K562 (cell line): ENCODE data around the gene CNOT11. TPM values are rescaled to one million over a fixed set of nuclear protein-coding genes. Genes with fewer than 3 reads are reported as not detected.
"Not testable (repeated sequence)": the region's sequence is repeated elsewhere in the genome, so short reads cannot be mapped to it uniquely, and the experiment has no call there.

Source experiments
- ATAC-seq: fragments of 200-7000 bp; cut with Tn5 transposase; 3 replicates; pipeline ENCODE4 v1.9.1; 2020; ENCODE audit warnings: moderate library complexity
- BruUV-seq: library from RNA; stranded (reverse); fragments of 400-500 nt; replicated peaks from 2 replicates; lab custom pipeline; 2021; lab: Mats Ljungman, UMichigan
- CTCF ChIA-PET: fragments of 300-600 bp; formaldehyde crosslinking; extraction: SDS; loops from one replicate; lab custom pipeline; 2021; ENCODE audit warnings: low intra/inter-chr PET ratio; lab: Yijun Ruan, JAX
- POLR2A ChIA-PET: fragments of 300-600, 350-650 bp; sonication (Branson Sonifier 250); formaldehyde crosslinking; extraction: SDS; loops from one replicate; lab custom pipeline; 2021; ENCODE audit warnings: antibody characterized with exemption, inconsistent platforms; lab: Yijun Ruan, JAX
- DNase-seq, 4 experiments: peaks; one replicate each; pipeline versions ENCODE4 v3.0.0 to v3.0.0-alpha.2; 2011 to 2018; ENCODE audit warnings: low spot score in 3 of 4, mixed read lengths in 3 of 4; ENCODE audit errors: extremely low read depth in 1 of 4
- FAIRE-seq: peaks from 2 replicates; lab custom pipeline; 2011; peaks lifted over from hg19 to GRCh38; lab: Jason Lieb, UNC
- H2AFZ ChIP-seq: 2 replicates; pipeline ENCODE4 v1.6.0; 2011; ENCODE audit warnings: low read depth, low read length, control low read depth, inconsistent platforms
- H3K27ac ChIP-seq: fragments of 200-600 bp; 3 replicates; pipeline ENCODE4 v1.8.0; 2011; ENCODE audit warnings: low read depth, mild to moderate bottlenecking, control low read depth, inconsistent platforms, low read length, moderate library complexity, mixed read lengths; ENCODE audit errors: extremely low read depth
- H3K27me3 ChIP-seq, 2 experiments: fragments of 300-600 bp in 1 of 2; 2 replicates in 1 of 2; 3 replicates in 1 of 2; pipeline versions ENCODE4 v1.6.0 to v1.8.0; 2011; ENCODE audit warnings: inconsistent platforms in 2 of 2, low read length in 2 of 2, mild to moderate bottlenecking in 1 of 2, mixed read lengths in 1 of 2, moderate library complexity in 1 of 2; ENCODE audit not compliant: control insufficient read depth in 2 of 2, insufficient read depth in 2 of 2
- H3K36me3 ChIP-seq: fragments of 300-600 bp; 3 replicates; pipeline ENCODE4 v1.8.0; 2011; ENCODE audit warnings: mild to moderate bottlenecking, low read length, inconsistent platforms; ENCODE audit not compliant: control insufficient read depth, insufficient read depth
- H3K4me1 ChIP-seq, 2 experiments: fragments of 200-600 bp in 1 of 2; replicated peaks in 1 of 2; 2 replicates in 1 of 2; 3 replicates in 1 of 2; pipeline versions ENCODE4 v1.5.1 to v1.8.0; 2011; ENCODE audit warnings: inconsistent platforms in 2 of 2, low read length in 2 of 2, mild to moderate bottlenecking in 1 of 2, mixed read lengths in 1 of 2, moderate library complexity in 1 of 2; ENCODE audit not compliant: control insufficient read depth in 2 of 2, insufficient read depth in 2 of 2
- H3K4me2 ChIP-seq: 2 replicates; pipeline ENCODE4 v1.6.1; 2011; ENCODE audit warnings: low read length, control low read depth, inconsistent platforms, mixed read lengths; ENCODE audit not compliant: insufficient read depth
- H3K4me3 ChIP-seq: fragments of 200-600 bp; sonication (generic), shearing (Covaris generic); 2 replicates; pipeline ENCODE4 v1.5.1; 2016; ENCODE audit warnings: control low read depth, inconsistent platforms
- H3K79me2 ChIP-seq: fragments of 200-600 bp; 3 replicates; pipeline ENCODE4 v1.8.0; 2011; ENCODE audit warnings: low read length, inconsistent platforms; ENCODE audit not compliant: control insufficient read depth, insufficient read depth
- H3K9ac ChIP-seq, 2 experiments: 2 replicates each; pipeline versions ENCODE4 v1.6.0 to v1.6.1; 2011; ENCODE audit warnings: low read depth in 2 of 2, low read length in 2 of 2, control low read depth in 1 of 2, inconsistent platforms in 1 of 2, mild to moderate bottlenecking in 1 of 2, mixed read lengths in 1 of 2; ENCODE audit not compliant: insufficient read depth in 1 of 2
- H3K9me1 ChIP-seq: one replicate; pipeline ENCODE4 v1.6.0; 2011; ENCODE audit warnings: inconsistent platforms, mild to moderate bottlenecking, low read length, moderate library complexity; ENCODE audit not compliant: control insufficient read depth, insufficient read depth
- H3K9me3 ChIP-seq: replicated peaks from 2 replicates; pipeline ENCODE4 v1.5.1; 2011; ENCODE audit warnings: low read depth, low read length, inconsistent platforms; ENCODE audit not compliant: control insufficient read depth, insufficient read depth
- H4K20me1 ChIP-seq: replicated peaks from 2 replicates; pipeline ENCODE4 v1.6.1; 2011; ENCODE audit warnings: low read length, inconsistent platforms, mixed read lengths; ENCODE audit not compliant: control insufficient read depth, insufficient read depth
- ARID1B ChIP-seq: fragments of 450-650 bp; IDR thresholded peaks from 2 replicates; pipeline ENCODE4 v1.6.1; 2016; ENCODE audit warnings: antibody characterized with exemption, mild to moderate bottlenecking, inconsistent platforms
- CBFA2T2 ChIP-seq: fragments of 450-650 bp; conservative IDR thresholded peaks from 2 replicates; pipeline ENCODE4 v1.6.1; 2017; ENCODE audit warnings: mild to moderate bottlenecking
- CBFA2T3 ChIP-seq: fragments of 450-650 bp; IDR thresholded peaks from 2 replicates; pipeline ENCODE4 v1.6.1; 2017
- CBX3 ChIP-seq, 2 experiments: IDR thresholded peaks; 1 replicate in 1 of 2; 2 replicates in 1 of 2; pipeline ENCODE4 v1.6.1; 2012; ENCODE audit warnings: inconsistent platforms in 2 of 2, low read length in 2 of 2, borderline replicate concordance in 1 of 2, control low read depth in 1 of 2
- CBX5 ChIP-seq: IDR thresholded peaks from 2 replicates; pipeline ENCODE4 v1.6.1; 2014; ENCODE audit warnings: low read depth, borderline replicate concordance
- DPF2 ChIP-seq: fragments of 450-650 bp; IDR thresholded peaks from 2 replicates; pipeline ENCODE4 v1.6.1; 2016
- EP400 ChIP-seq: fragments of 450-650 bp; IDR thresholded peaks from 2 replicates; pipeline ENCODE4 v1.6.1; 2017; ENCODE audit warnings: antibody characterized with exemption, mild to moderate bottlenecking, moderate library complexity
- KDM1A ChIP-seq, 2 experiments: fragments of 450-650 bp; IDR thresholded peaks; 2 replicates each; pipeline ENCODE4 v1.6.1; 2016; ENCODE audit warnings: mild to moderate bottlenecking in 2 of 2
- NCOR1 ChIP-seq: fragments of 450-650 bp; IDR thresholded peaks from 2 replicates; pipeline ENCODE4 v1.6.1; 2016; ENCODE audit warnings: mild to moderate bottlenecking, moderate library complexity
- NFIC ChIP-seq: fragments of 450-650 bp; IDR thresholded peaks from 2 replicates; pipeline ENCODE4 v1.6.1; 2017; ENCODE audit warnings: mild to moderate bottlenecking, inconsistent platforms
- NR2C1 ChIP-seq, 2 experiments: fragments of 450-650 bp; IDR thresholded peaks; 2 replicates each; pipeline ENCODE4 v1.6.1; 2017; ENCODE audit warnings: mild to moderate bottlenecking in 2 of 2, antibody characterized with exemption in 1 of 2, inconsistent platforms in 1 of 2, missing compliant biosample characterization in 1 of 2, missing genetic modification characterization in 1 of 2
- TAL1 ChIP-seq: fragments of 450-650 bp; IDR thresholded peaks from 2 replicates; pipeline ENCODE4 v1.6.1; 2016; ENCODE audit warnings: mild to moderate bottlenecking
- TCF3 ChIP-seq: sonication (generic); formaldehyde crosslinking; IDR thresholded peaks from 2 replicates; pipeline ENCODE4 v1.4.0; 2020; ENCODE audit warnings: mild to moderate bottlenecking, missing genetic modification reagents
- TEAD4 ChIP-seq, 2 experiments: sonication (generic) in 1 of 2; formaldehyde crosslinking in 1 of 2; IDR thresholded peaks; 2 replicates each; pipeline versions ENCODE4 v1.6.1 to v1.8.0; 2012 to 2022; ENCODE audit warnings: borderline replicate concordance in 1 of 2, inconsistent platforms in 1 of 2, low read length in 1 of 2, mild to moderate bottlenecking in 1 of 2, missing genetic modification reagents in 1 of 2
- TRIM24 ChIP-seq, 2 experiments: fragments of 450-650 bp; IDR thresholded peaks; 2 replicates each; pipeline ENCODE4 v1.6.1; 2016
- WGBS: fragments of 100-300 bp; shearing (Covaris generic); methylation state at CpG from one replicate; pipeline ENCODE4 v1.1.6; 2016; ENCODE audit warnings: low coverage, mixed read lengths; ENCODE audit not compliant: insufficient coverage; ENCODE audit errors: missing lambda C conversion rate; 5-methylcytosine and 5-hydroxymethylcytosine counted together
- in situ Hi-C: fragments of 300-500 bp; cut with MboI; formaldehyde crosslinking; loops from 4 replicates; pipeline ENCODE4 v1.15.0; 2018; ENCODE audit warnings: inconsistent platforms, mixed read lengths
- intact Hi-C: fragments of 100-400 bp; cut with micrococcal nuclease; formaldehyde crosslinking; loops from 2 replicates; pipeline ENCODE4 v1.14.2; 2022
- polyA plus RNA-seq, 8 experiments: library from polyadenylated mRNA; depleted of rRNA in 4 of 8; stranded (reverse) in 5 of 8; unstranded in 3 of 8; fragments of >200 nt; fragmentation: Nextera tagmentation in 2 of 8; fragmentation: Illumina TruSeq in 1 of 8; extraction: Ambion mirVana in 2 of 8; extraction: Trizol in 1 of 8; gene quantifications; 2 replicates each; pipeline versions ENCODE4 v1.2.1 to v1.2.3, GENCODE V29; 2011 to 2014; ENCODE audit warnings: inconsistent platforms in 1 of 8, missing spikeins in 1 of 8
- total RNA-seq, 7 experiments: library from RNA; depleted of rRNA in 6 of 7; stranded (reverse); fragments of >200 nt in 6 of 7; fragmentation: Illumina TruSeq in 2 of 7; extraction: Trizol in 2 of 7; gene quantifications; 2 replicates each; pipeline versions ENCODE4 v1.2.1 to v1.2.3, GENCODE V29; 2011 to 2021; ENCODE audit warnings: low replicate concordance in 1 of 7

Gene CNOT11
- total and polyA plus RNA-seq, 9 of the 15 experiments (the other 6 are each of a cell fraction or from before 2014, with no cell fraction given): 12.7 to 163 (median 64.2) TPM

- peak in 1 of 4 experiments; percentile 61 for DNase-seq
- H3K4me1 ChIP-seq: peaks cover 9 to 10% of the 10 kb centered on the region in 2 experiments; a peak in 4 of 5 replicates
- H4K20me1 ChIP-seq; ATAC-seq; H3K9me1 ChIP-seq; in situ Hi-C loops; H3K9ac ChIP-seq; BruUV-seq; H3K4me2 ChIP-seq; H3K27me3 ChIP-seq; H3K36me3 ChIP-seq; H2AFZ ChIP-seq; H3K9me3 ChIP-seq; POLR2A ChIA-PET; H3K4me3 ChIP-seq; FAIRE-seq; TF ChIP-seq TEAD4 (CRISPR knock-in tag; IDR thresholded peaks at IDR 0.05; ENCODE audit: borderline replicate concordance): not testable (repeated sequence)
- intact Hi-C loops: loop anchor here (10.0 kb wide), 1 partner anchor 96 kb away; no protein-coding TSS in a partner anchor
- CTCF ChIA-PET: interaction anchor here (0.6 kb wide), 1 partner anchor 48 kb away, joined by 6 read pairs; no protein-coding TSS in a partner anchor
- 13% methylated on average over 5 of the region's 5 CpGs for WGBS
- peak; percentile 78 for TF ChIP-seq CBFA2T2
- TF ChIP-seq CBX5: 0 out of 2 replicates have a peak, but pooled peaks have one; percentile 51
- TF ChIP-seq NCOR1: peak; percentile 52
- TF ChIP-seq TEAD4 (IDR thresholded peaks at IDR 0.05; ENCODE audit: low read length): peak; percentile 22; the same call in 1 of the 2 replicates
- peak; percentile 55 to 56; a peak in 2 of 4 replicates for TF ChIP-seq KDM1A (IDR thresholded peaks at IDR 0.05)
- peak; percentile 88 for TF ChIP-seq CBFA2T3
- peak; percentile 42; the same call in 1 of the 2 replicates for TF ChIP-seq NR2C1 (IDR thresholded peaks at IDR 0.05)
- TF ChIP-seq NR2C1 (tag; IDR thresholded peaks at IDR 0.05): 0 out of 2 replicates have a peak, but pooled peaks have one; percentile 20
- peak in 1 of 2 experiments; percentile 27; a peak in 1 of 3 replicates for TF ChIP-seq CBX3 (IDR thresholded peaks at IDR 0.05; ENCODE audit: borderline replicate concordance in 1 of 2, low read length in 2 of 2)
- TF ChIP-seq NFIC: peak; percentile 45
- TF ChIP-seq TAL1: peak; percentile 64; the same call in 1 of the 2 replicates
- TF ChIP-seq DPF2: 0 out of 2 replicates have a peak, but pooled peaks have one; percentile 22
- TF ChIP-seq EP400: 0 out of 2 replicates have a peak, but pooled peaks have one; percentile 12
- TF ChIP-seq ARID1B: peak; percentile 63; the same call in 1 of the 2 replicates
- peak; percentile 48 to 60; a peak in 2 of 4 replicates for TF ChIP-seq TRIM24 (IDR thresholded peaks at IDR 0.05)
- peak; percentile 68 for TF ChIP-seq TCF3 (CRISPR knock-in tag)
- H3K27ac ChIP-seq: 0 out of 3 replicates have a peak overlapping the region, but pooled peaks have one; percentile 10
- peaks cover 11% of the 10 kb centered on the region for H3K79me2 ChIP-seq
These were observed 3.9 kb upstream of the CNOT11 start for GRCh38 chr2:101248756-101249155.
